ENCODE results near the gene PPAN.

The PPAN gene

GRCh38 chr19:10086591-10087192 lies 19.5 kb upstream of the PPAN start:
- no peak for TF ChIP-seq CTCF (IDR thresholded peaks at IDR 0.05; ENCODE audit: borderline replicate concordance, control extremely low read depth, extremely low read depth, insufficient read depth, missing control alignments)
- peak; percentile 58 for DNase-seq (ENCODE audit: low spot score)
- in situ Hi-C loops (cut with MboI; ENCODE audit: low sequenced_read_pairs, unreplicated experiment), result no loop called here

DNA sequence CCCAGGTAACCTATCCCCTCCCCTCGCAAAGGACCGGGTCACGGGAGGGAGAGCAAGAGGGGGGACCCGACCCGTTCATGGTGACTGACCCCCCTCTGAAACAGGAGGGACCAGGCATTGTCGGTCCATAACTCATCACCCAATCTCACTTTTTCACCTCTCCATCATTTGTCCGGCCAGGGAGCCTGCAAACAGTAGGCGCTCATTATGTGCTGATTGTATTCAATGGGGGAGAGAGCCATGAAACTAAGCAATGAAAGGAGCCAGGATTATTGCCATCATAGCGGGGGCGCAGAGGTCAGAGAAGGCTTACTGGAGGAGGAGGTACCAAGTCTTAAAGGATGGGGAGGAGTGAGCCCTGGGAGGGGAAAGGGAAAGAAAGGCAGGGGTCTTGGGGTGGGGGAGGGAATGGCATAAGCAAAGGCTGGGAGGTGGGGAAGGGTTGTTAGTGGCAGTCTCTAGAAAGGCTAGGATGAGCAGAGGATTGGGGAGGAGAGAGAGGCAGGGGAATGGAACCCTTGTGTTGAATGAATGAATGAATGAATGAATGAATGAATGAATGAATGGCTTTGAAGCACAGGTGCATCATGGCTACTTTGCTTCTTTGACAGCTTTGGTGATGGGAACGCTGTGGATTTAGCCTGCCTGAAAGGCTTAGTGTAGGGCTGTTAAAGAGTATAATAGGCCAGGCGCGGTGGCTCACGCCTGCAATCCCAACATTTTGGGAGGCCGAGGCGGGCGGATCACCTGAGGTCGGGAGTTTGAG lies 18.7 kb upstream of the PPAN start:
- no peak for DNase-seq (ENCODE audit: low spot score)
- TF ChIP-seq CTCF (IDR thresholded peaks at IDR 0.05; ENCODE audit: borderline replicate concordance, control extremely low read depth, extremely low read depth, insufficient read depth, missing control alignments), result no peak
- in situ Hi-C loops (cut with MboI; ENCODE audit: low sequenced_read_pairs, unreplicated experiment), result no loop called here

GRCh38 chr19:10088949-10089554 lies 17.1 kb upstream of the PPAN start:
- in situ Hi-C loops (cut with MboI; ENCODE audit: low sequenced_read_pairs, unreplicated experiment), result no loop called here
- no peak for DNase-seq (ENCODE audit: low spot score)
- TF ChIP-seq CTCF (IDR thresholded peaks at IDR 0.05; ENCODE audit: borderline replicate concordance, control extremely low read depth, extremely low read depth, insufficient read depth, missing control alignments), result no peak

DNA sequence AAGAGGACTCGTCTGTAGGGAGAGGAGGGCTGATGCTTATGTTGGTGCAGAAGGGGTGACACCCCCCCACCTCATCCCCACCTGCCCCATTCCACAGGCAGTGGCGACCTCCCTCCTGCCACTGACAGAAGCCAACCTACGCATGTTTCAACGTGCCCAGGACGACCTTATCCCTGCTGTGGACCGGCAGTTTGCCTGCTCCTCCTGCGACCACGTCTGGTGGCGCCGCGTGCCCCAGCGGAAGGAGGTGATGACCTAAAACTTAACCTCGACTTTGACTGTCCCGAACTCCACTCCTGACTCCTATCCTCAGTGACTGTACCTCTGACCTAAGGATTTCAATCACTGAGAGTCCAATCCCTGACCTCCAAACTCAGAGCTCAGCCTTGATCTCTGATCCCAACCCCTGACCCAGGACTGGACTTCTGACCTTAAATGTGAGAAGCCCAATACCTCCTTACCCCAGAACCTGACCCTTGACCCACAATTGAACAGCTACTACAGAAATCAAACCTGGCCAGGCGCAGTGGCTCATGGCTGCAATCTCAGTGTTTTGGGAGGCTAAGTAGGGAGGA lies 16.3 kb upstream of the PPAN start:
- in situ Hi-C loops (cut with MboI; ENCODE audit: low sequenced_read_pairs, unreplicated experiment), result no loop called here
- no peak for DNase-seq (ENCODE audit: low spot score)
- no peak for TF ChIP-seq CTCF (IDR thresholded peaks at IDR 0.05; ENCODE audit: borderline replicate concordance, control extremely low read depth, extremely low read depth, insufficient read depth, missing control alignments)

DNA sequence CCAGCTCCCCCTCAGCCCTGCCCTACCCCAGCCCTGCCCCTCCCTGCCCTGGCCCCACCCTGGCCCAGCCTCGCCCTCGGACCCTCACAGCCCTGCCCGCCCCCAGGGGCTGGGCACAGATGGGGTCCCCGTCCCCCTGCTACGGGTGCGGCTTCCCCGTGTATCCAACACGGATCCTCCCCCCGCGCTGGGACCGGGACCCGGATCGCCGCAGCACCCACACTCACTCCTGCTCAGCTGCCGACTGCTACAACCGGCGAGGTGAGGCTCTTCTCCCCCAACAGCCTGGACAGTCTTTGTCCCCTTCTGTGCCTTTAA lies 14.8 kb upstream of the PPAN start:
- no peak for TF ChIP-seq CTCF (IDR thresholded peaks at IDR 0.05; ENCODE audit: borderline replicate concordance, control extremely low read depth, extremely low read depth, insufficient read depth, missing control alignments)
- DNase-seq (ENCODE audit: low spot score), result no peak
- in situ Hi-C loops (cut with MboI; ENCODE audit: low sequenced_read_pairs, unreplicated experiment), result no loop called here

DNA sequence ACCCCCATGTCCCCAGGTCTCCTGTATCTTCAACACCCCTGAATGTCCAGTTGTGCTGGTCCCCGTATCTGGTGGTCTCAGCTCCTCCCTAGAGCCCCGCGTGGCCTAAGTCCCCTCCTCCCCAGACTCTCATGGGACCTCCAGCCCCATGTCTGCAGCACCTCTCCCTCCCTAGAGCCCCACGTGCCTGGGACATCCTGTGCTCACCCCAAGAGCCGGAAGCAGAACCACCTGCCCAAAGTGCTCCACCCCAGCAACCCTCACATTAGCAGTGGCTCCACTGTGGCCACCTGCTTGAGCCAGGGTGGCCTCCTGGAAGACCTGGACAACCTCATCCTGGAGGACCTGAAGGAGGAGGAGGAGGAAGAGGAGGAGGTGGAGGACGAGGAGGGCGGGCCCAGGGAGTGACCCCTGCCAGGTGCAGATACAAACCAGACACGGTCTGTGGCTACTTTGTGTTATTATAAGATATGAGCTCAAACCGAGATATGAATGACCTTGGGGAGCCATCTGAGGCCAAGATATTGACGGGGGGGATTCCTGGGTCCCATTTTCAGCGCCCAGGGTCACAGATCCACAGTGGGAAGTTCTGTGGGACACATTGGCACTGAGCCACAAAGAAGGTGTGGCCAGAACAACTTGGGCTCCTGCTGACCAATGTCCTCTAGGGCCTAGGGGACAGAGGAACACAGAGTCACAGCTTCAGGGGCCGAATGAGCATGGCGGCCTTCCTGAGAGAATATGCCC lies 14.1 kb upstream of the PPAN start:
- DNase-seq (ENCODE audit: low spot score), result no peak
- TF ChIP-seq CTCF (IDR thresholded peaks at IDR 0.05; ENCODE audit: borderline replicate concordance, control extremely low read depth, extremely low read depth, insufficient read depth, missing control alignments), result no peak
- in situ Hi-C loops (cut with MboI; ENCODE audit: low sequenced_read_pairs, unreplicated experiment), result no loop called here

Data from GM13976 (cell line).